Astrocyte (in vitro differentiated cells and primary cell): ENCODE data around the gene AGPAT1. TPM values are rescaled to one million over a fixed set of nuclear protein-coding genes. Genes with fewer than 3 reads are reported as not detected.

Experiments
- DNase-seq: peaks from one replicate; pipeline ENCODE4 v3.0.0-alpha.2; 2010; ENCODE audit warnings: low read depth
- FAIRE-seq: peaks from 2 replicates; lab custom pipeline; 2011; peaks lifted over from hg19 to GRCh38; lab: Jason Lieb, UNC
- H2AFZ ChIP-seq: 2 replicates; pipeline ENCODE4 v1.6.0; 2012; ENCODE audit warnings: low read depth, low read length, inconsistent platforms
- H3K27ac ChIP-seq: 2 replicates; pipeline ENCODE4 v1.5.1; 2011; ENCODE audit warnings: low read depth, low read length, inconsistent platforms
- H3K27me3 ChIP-seq: 2 replicates; pipeline ENCODE4 v1.6.0; 2011; ENCODE audit warnings: low read length, inconsistent platforms; ENCODE audit not compliant: insufficient read depth
- H3K36me3 ChIP-seq: 2 replicates; pipeline ENCODE4 v1.5.1; 2011; ENCODE audit warnings: low read length, inconsistent platforms; ENCODE audit not compliant: insufficient read depth
- H3K4me1 ChIP-seq: 2 replicates; pipeline ENCODE4 v1.5.1; 2011; ENCODE audit warnings: low read length, inconsistent platforms; ENCODE audit not compliant: insufficient read depth
- H3K4me2 ChIP-seq: 2 replicates; pipeline ENCODE4 v1.6.0; 2012; ENCODE audit warnings: low read length, inconsistent platforms
- H3K4me3 ChIP-seq: 2 replicates; pipeline ENCODE4 v1.5.1; 2011; ENCODE audit warnings: low read depth, mild to moderate bottlenecking, low read length, inconsistent platforms; ENCODE audit not compliant: insufficient read depth
- H3K79me2 ChIP-seq: 2 replicates; pipeline ENCODE4 v1.6.0; 2012; ENCODE audit warnings: mild to moderate bottlenecking, low read length, inconsistent platforms; ENCODE audit not compliant: insufficient read depth
- H3K9ac ChIP-seq: 2 replicates; pipeline ENCODE4 v1.6.0; 2012; ENCODE audit warnings: mild to moderate bottlenecking, low read length, inconsistent platforms
- H3K9me3 ChIP-seq: 2 replicates; pipeline ENCODE4 v1.5.1; 2012; ENCODE audit warnings: low read depth, mild to moderate bottlenecking, low read length, inconsistent platforms; ENCODE audit not compliant: insufficient read depth
- H4K20me1 ChIP-seq: 2 replicates; pipeline ENCODE4 v1.6.0; 2012; ENCODE audit warnings: low read length, inconsistent platforms; ENCODE audit not compliant: insufficient read depth
- H3K27ac Mint-ChIP-seq: one replicate; pipeline ENCODE4 v1.8.0; 2021; ENCODE audit warnings: mild to moderate bottlenecking, mixed read lengths; ENCODE audit not compliant: unreplicated experiment
- H3K27me3 Mint-ChIP-seq: one replicate; pipeline ENCODE4 v1.8.0; 2021; ENCODE audit warnings: low read depth, mixed read lengths; ENCODE audit not compliant: unreplicated experiment
- H3K36me3 Mint-ChIP-seq: one replicate; pipeline ENCODE4 v1.8.0; 2021; ENCODE audit warnings: low read depth, mixed read lengths; ENCODE audit not compliant: unreplicated experiment
- H3K4me1 Mint-ChIP-seq: one replicate; pipeline ENCODE4 v1.8.0; 2021; ENCODE audit warnings: low read depth, mixed read lengths; ENCODE audit not compliant: unreplicated experiment
- H3K4me3 Mint-ChIP-seq: one replicate; pipeline ENCODE4 v1.8.0; 2021; ENCODE audit warnings: mild to moderate bottlenecking, moderate library complexity, mixed read lengths; ENCODE audit not compliant: unreplicated experiment
- H3K9me3 Mint-ChIP-seq: one replicate; pipeline ENCODE4 v1.8.0; 2021; ENCODE audit warnings: mild to moderate bottlenecking, mixed read lengths; ENCODE audit not compliant: unreplicated experiment
- EZH2 ChIP-seq: IDR thresholded peaks from 2 replicates; pipeline ENCODE4 v1.6.1; 2012; ENCODE audit warnings: mild to moderate bottlenecking, low read length, inconsistent platforms; ENCODE audit not compliant: insufficient read depth
- total RNA-seq: library from RNA; stranded (reverse); gene quantifications from 2 replicates; pipeline ENCODE4 v1.2.1, GENCODE V29; 2021
- TF ChIP-seq, protein P1 (sequence below): IDR thresholded peaks from 2 replicates; pipeline ENCODE4 v1.5.1; 2011; ENCODE audit warnings: low read depth, mild to moderate bottlenecking, inconsistent platforms, low read length, moderate library complexity; ENCODE audit not compliant: insufficient read depth

Gene AGPAT1
- total RNA-seq, 1 donor from 2014 or later: 94.8 TPM

DNA sequence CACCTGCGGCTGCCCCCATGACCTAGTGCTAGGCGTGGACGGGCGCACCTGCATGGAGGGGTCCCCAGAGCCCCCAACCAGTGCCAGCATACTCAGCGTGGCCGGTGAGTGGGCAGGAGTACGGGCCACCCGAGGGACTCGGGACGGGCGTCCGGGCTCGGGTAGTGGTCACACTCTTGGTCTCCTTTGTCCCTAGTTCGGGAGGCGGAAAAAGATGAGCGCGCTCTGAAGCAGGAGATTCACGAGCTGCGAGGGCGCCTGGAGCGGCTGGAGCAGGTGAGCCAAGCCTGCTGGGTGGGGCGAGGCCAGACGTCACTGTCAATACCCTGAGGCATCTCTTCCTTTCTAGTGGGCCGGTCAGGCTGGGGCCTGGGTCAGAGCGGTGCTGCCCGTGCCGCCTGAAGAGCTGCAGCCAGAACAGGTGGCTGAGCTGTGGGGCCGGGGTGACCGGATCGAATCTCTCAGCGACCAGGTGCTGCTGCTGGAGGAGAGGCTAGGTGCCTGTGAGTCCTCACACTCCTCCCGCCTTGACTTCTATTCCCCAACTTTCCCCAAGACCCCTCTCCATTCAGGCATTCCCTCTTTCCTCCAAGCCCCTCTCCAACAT lies 8.6 kb downstream of the AGPAT1 start:
- no peak overlapping the region for H3K27ac ChIP-seq
- no peak for DNase-seq
- no peaks in the 10 kb centered on the region for H3K9me3 ChIP-seq
- H3K27me3 ChIP-seq: no peaks in the 10 kb centered on the region
- no peak overlapping the region for H3K4me2 ChIP-seq
- FAIRE-seq: no peak
- H3K4me1 ChIP-seq: peaks cover 13% of the 10 kb centered on the region
- Mint-ChIP-seq H3K27ac (no peak overlapping the region), H3K4me1 (peaks cover 13% of the 10 kb centered on the region), H3K36me3 (peaks cover 37% of the 10 kb centered on the region), H3K27me3 (no peaks in the 10 kb centered on the region), H3K4me3 (no peak overlapping the region), H3K9me3 (peaks cover 2% of the 10 kb centered on the region)
- H2AFZ ChIP-seq: no peak overlapping the region
- TF ChIP-seq, protein P1, sequence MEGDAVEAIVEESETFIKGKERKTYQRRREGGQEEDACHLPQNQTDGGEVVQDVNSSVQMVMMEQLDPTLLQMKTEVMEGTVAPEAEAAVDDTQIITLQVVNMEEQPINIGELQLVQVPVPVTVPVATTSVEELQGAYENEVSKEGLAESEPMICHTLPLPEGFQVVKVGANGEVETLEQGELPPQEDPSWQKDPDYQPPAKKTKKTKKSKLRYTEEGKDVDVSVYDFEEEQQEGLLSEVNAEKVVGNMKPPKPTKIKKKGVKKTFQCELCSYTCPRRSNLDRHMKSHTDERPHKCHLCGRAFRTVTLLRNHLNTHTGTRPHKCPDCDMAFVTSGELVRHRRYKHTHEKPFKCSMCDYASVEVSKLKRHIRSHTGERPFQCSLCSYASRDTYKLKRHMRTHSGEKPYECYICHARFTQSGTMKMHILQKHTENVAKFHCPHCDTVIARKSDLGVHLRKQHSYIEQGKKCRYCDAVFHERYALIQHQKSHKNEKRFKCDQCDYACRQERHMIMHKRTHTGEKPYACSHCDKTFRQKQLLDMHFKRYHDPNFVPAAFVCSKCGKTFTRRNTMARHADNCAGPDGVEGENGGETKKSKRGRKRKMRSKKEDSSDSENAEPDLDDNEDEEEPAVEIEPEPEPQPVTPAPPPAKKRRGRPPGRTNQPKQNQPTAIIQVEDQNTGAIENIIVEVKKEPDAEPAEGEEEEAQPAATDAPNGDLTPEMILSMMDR: no peak
- no peak for TF ChIP-seq EZH2
- peaks cover 12% of the 10 kb centered on the region for H3K36me3 ChIP-seq
- no peak overlapping the region for H3K9ac ChIP-seq
- peaks cover 12% of the 10 kb centered on the region for H4K20me1 ChIP-seq
- no peak overlapping the region for H3K4me3 ChIP-seq
- peaks cover 4% of the 10 kb centered on the region for H3K79me2 ChIP-seq

DNA sequence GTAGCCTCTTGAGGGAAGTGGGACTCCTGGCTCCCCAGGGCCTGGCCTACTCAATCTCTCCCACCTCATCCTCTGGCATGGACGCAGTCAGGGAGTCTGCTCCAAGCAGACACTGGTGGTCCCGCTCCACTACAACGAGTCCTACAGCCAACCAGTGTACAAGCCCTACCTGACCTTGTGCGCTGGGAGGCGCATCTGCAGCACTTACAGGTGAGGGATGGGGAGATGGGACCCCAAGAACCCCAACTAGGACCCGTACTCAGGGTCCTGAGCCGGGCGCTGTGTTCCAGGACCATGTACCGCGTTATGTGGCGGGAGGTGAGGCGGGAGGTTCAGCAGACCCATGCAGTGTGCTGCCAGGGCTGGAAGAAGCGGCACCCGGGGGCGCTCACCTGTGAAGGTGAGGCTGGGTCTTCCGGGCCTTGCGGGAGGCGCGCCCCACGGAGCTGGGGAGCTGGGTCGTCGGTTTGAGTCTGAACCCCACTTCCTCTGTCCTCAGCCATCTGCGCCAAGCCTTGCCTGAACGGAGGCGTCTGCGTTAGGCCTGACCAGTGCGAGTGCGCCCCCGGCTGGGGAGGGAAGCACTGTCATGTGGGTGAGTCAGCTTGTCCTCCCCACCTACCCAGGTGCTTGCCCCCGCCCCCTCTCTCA lies 9.3 kb downstream of the AGPAT1 start:
- Mint-ChIP-seq H3K4me3 (no peak overlapping the region), H3K27ac (no peak overlapping the region), H3K9me3 (peaks cover 2% of the 10 kb centered on the region), H3K4me1 (peaks cover 13% of the 10 kb centered on the region), H3K27me3 (no peaks in the 10 kb centered on the region), H3K36me3 (peaks cover 35% of the 10 kb centered on the region)
- Histone ChIP-seq H3K9me3 (no peaks in the 10 kb centered on the region), H3K4me1 (peaks cover 13% of the 10 kb centered on the region), H3K4me2 (no peak overlapping the region), H3K27ac (no peak overlapping the region), H3K27me3 (no peaks in the 10 kb centered on the region), H2AFZ (no peak overlapping the region), H3K36me3 (peaks cover 12% of the 10 kb centered on the region), H3K4me3 (no peak overlapping the region), H3K9ac (no peak overlapping the region), H4K20me1 (peaks cover 10% of the 10 kb centered on the region), H3K79me2 (peaks cover 4% of the 10 kb centered on the region)
- TF ChIP-seq EZH2: no peak
- TF ChIP-seq, protein P1: no peak
- no peak for DNase-seq
- no peak for FAIRE-seq

DNA sequence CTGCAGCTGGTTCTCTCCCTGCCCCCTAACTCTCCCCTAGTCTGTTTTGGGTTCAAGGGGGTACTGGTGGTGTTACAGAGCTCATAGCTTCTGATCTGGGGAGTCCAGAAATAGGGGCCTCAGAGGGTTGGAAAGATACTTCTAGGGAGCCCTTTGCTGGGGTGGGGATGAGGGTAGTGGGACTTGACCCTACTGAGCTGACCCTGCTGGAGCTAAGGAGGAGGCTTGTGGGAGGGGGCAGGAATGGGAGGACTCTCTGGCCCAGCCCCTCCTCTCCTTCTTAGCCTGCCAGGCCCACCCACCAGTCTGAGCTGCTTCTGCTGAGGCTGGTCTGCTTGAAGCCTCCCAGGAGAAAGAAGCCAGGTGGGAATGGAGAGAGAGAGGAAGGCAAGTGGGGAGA lies 11.6 kb downstream of the AGPAT1 start, which contains the start of gene EGFL8:
EGFL8 (plus strand) TSS at position 301 of the 400 bp plus-strand sequence. CDS start 1,571 bp downstream, outside the sequence.
- Mint-ChIP-seq H3K4me1 (peaks cover 13% of the 10 kb centered on the region), H3K4me3 (peak within 1 kb of the TSS; percentile 30), H3K9me3 (peaks cover 2% of the 10 kb centered on the region), H3K27ac (no peak within 1 kb of the TSS), H3K36me3 (peaks cover 25% of the 10 kb centered on the region), H3K27me3 (no peaks in the 10 kb centered on the region)
- Histone ChIP-seq H3K27ac (no peak within 1 kb of the TSS), H4K20me1 (peaks cover 4% of the 10 kb centered on the region), H3K9me3 (no peaks in the 10 kb centered on the region), H2AFZ (no peak within 1 kb of the TSS), H3K27me3 (no peaks in the 10 kb centered on the region), H3K79me2 (no peaks in the 10 kb centered on the region), H3K9ac (no peak within 1 kb of the TSS), H3K4me2 (no peak within 1 kb of the TSS), H3K36me3 (no peaks in the 10 kb centered on the region), H3K4me3 (no peak within 1 kb of the TSS), H3K4me1 (peaks cover 4% of the 10 kb centered on the region)
- DNase-seq (no peak), FAIRE-seq (no peak)
- no peak for TF ChIP-seq EZH2
- TF ChIP-seq, protein P1: no peak
